CD4-positive, alpha-beta T cell treated with Interleukin-12 subunit alpha and Interleukin-12 subunit beta, for 1 hour (primary cell): ENCODE data around the gene MACF1.

ENCODE experiments used
- DNase-seq: peaks from one replicate; pipeline ENCODE4 v3.0.0-alpha.2; 2020

MACF1 gene

GRCh38 chr1:39368045-39368444 lies 163.6 kb downstream of the MACF1 start:
- no peak for DNase-seq

GRCh38 chr1:39369565-39369964 lies 165.1 kb downstream of the MACF1 start:
- no peak for DNase-seq

DNA sequence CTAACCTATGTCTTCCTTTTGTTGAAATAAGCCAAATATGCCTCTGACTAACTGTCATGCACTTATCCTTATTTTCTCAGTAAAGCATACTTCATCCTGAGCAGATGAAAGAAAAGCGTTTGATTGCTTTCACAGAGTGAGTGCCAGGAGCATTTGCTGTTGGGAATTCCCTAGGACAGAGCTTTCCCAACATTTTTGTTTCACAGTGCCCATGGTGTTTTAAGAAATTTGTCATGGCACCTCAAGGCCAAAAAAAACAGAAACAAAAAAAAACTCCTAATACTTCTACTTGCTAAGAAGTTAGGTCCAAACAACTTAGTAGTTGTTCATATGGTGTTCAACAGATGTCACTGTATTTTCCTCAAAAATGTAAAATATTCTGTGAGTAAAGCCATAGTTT lies 166.1 kb downstream of the MACF1 start:
- no peak for DNase-seq

- no peak for DNase-seq
Observed at GRCh38 chr1:39372105-39372504, 167.6 kb downstream of the MACF1 start.

GRCh38 chr1:39376656-39377055 lies 172.2 kb downstream of the MACF1 start:
- no peak for DNase-seq

GRCh38 chr1:39378377-39378776 lies 173.9 kb downstream of the MACF1 start:
- peak; percentile 13 for DNase-seq

GRCh38 chr1:39379187-39379586 lies 174.7 kb downstream of the MACF1 start:
- no peak for DNase-seq

- DNase-seq: no peak
Observed at GRCh38 chr1:39380036-39380435, 175.5 kb downstream of the MACF1 start.

DNA sequence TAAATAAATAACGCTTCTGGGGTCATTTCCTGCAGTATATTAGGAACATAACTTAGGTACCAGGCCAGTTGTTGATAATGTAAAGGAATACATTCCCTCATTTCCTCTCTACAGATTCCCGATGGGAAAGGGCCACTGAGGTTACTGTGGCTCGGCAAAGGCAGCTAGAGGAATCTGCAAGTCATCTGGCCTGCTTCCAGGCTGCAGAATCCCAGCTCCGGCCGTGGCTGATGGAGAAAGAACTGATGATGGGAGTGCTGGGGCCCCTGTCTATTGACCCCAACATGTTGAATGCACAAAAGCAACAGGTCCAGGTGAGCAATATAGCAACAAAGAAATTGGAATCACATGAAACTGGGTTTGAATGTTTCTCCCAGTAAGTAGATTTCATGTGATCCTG lies 177.3 kb downstream of the MACF1 start:
- DNase-seq: no peak

DNA sequence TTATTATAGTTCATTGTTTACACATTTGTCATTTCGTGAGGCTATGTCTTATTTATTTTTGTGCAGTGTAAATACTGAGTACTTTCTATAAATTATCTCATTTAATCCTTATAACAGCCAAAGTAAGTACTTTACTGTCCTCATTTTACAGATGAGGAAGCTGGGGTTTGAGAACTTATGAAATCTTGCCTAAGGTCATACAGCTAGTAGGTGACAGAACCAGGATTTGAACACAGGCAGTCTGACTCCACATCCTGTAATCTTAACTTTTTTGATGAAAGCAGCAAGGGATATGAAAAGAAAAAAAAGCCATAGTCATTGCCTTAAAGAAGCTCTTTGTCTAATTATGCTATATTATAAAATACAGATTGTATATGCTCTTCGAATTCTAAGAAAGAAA lies 179.8 kb downstream of the MACF1 start:
- DNase-seq: no peak

- no peak for DNase-seq
Observed at GRCh38 chr1:39385067-39385988, 180.8 kb downstream of the MACF1 start.

DNA sequence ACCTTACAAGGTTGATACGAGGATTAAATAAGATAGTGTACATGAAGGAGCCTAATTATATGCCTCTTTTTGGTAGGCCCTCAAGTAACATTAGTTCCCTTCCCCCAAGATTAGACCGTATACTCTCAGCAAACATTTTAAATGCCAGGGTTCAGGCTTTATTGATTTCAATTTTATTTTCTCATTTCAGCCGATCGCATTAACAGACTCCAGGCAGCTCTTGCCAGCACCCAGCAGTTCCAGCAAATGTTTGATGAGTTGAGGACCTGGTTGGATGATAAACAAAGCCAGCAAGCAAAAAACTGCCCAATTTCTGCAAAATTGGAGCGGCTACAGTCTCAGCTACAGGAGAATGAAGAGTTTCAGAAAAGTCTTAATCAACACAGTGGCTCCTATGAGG lies 182.5 kb downstream of the MACF1 start:
- DNase-seq: no peak

- DNase-seq: no peak
Observed at GRCh38 chr1:39387452-39387851, 183.0 kb downstream of the MACF1 start.

DNA sequence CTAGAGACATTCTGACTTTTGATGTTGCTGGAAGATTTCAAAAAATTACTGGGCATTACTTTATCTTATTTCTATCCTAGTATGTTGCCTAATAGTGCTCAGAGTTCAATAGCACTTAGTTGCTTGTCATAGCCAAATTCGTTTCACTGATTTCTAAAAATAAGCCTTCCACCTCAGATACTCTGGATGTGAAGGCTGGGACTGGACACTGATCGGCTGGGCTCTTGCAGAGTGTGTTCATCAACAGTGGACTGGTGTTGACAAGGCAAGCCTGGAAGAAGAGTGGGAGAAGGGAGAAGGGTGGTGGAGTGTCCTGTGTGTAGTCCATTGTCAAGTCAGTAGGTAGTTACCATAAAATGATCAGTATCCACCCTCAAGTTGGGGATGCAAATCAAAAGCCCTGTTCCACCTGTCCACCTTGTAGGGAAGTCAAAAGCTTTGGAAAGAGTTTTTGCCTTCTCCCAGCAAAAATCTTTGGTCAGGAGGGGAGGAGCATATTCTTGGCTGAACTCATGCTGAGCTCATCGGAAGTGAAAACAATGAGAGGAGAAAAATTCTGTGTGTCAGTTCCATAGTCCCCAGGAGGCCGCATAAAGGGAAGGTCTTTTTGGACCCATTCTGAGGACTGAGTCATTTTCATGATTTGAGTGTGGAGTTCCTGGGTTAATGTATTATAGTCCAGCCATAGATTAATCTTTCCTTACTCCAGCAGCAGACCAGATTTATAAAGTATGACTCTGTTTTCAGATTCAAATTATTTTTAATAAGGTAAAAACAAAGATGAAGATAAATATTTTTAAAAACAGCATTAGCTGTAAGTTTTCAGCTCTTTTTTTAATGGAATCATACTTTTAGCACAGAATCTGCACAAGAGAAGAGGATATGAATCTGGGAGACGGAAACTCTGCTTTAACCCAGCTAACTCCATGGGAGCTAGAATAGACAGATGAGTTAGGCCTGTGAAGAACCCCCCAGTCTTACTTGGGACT lies 187.5 kb downstream of the MACF1 start:
- DNase-seq: no peak

GRCh38 chr1:39392851-39393573 lies 188.5 kb downstream of the MACF1 start:
- no peak for DNase-seq

DNA sequence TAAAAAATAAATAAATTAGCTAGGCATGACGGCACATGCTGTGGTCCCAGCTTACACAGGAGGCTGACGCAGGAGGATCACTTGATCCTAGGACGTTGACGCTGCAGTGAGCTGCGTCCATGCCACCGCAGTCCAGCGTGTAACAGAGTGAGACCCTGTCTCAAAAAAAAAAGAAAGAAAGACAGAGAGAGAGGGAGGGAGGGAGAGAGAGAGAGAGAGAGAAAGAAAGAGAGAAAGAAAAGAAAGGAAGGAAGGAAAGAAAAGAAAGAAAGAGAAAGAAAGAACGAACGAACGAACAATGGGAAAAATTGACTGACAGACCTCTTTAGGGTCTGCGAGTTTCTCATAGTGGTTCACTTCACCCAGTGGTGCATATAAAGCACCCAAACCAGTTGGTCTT lies 189.2 kb downstream of the MACF1 start:
- no peak for DNase-seq

DNA sequence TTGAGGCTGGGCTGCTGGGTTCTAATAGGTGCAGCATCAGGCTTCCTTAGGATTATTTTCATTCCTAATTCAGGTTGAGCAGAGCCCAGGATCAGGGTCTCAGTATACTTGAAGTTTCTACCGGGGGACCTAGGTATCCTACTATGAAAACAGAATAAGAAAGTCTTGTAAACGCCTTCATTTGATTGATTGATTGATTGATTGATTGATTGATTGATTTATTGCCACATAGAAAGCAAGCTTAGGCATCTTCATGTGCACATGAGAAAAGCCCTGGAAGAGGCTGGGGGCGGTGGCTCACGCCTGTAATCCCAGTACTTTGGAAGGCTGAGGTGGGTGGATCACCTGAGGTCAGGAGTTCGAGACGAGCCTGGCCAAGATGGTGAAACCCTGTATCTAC lies 189.6 kb downstream of the MACF1 start:
- no peak for DNase-seq

- peak; percentile 52 for DNase-seq
Observed at GRCh38 chr1:39394598-39394997, 190.1 kb downstream of the MACF1 start.

GRCh38 chr1:39395357-39395831 lies 190.9 kb downstream of the MACF1 start:
- no peak for DNase-seq

DNA sequence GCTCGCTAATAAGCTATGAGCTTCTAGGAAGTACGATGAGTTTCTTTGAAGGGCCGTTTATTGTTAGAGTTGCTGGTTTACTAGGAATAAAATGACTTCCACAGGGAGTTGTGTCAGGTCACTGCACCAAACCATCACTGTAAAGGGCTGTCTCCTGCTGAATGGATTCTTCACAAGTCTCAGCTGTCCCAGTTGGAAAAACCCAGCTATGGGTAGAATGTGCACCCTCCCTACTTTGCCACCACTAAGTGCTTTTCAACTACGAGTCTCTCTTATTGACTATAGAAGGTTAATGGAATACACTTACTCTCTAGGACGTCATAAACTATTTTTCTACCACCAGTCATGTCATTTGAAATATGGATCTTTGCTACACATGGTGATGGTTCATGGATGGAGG lies 192.2 kb downstream of the MACF1 start:
- no peak for DNase-seq

GRCh38 chr1:39397487-39397886 lies 193.0 kb downstream of the MACF1 start:
- DNase-seq: no peak

- peak; percentile 34 for DNase-seq
Observed at GRCh38 chr1:39398278-39399021, 194.0 kb downstream of the MACF1 start.
